ENCODE measurements around the gene ALAS2.

GRCh38 chrX:54999717-55000598 is 30.8 kb downstream of the ALAS2 start, which contains the start of gene APEX2:
- TF ChIP-seq CTCF (IDR thresholded peaks at IDR 0.05; ENCODE audit: low read length), result no peak
- no peak for TF ChIP-seq EZH2 (IDR thresholded peaks at IDR 0.05; ENCODE audit: borderline replicate concordance, low read length)
